ENCODE measurements around the gene CABP7.

Gene CABP7

DNA sequence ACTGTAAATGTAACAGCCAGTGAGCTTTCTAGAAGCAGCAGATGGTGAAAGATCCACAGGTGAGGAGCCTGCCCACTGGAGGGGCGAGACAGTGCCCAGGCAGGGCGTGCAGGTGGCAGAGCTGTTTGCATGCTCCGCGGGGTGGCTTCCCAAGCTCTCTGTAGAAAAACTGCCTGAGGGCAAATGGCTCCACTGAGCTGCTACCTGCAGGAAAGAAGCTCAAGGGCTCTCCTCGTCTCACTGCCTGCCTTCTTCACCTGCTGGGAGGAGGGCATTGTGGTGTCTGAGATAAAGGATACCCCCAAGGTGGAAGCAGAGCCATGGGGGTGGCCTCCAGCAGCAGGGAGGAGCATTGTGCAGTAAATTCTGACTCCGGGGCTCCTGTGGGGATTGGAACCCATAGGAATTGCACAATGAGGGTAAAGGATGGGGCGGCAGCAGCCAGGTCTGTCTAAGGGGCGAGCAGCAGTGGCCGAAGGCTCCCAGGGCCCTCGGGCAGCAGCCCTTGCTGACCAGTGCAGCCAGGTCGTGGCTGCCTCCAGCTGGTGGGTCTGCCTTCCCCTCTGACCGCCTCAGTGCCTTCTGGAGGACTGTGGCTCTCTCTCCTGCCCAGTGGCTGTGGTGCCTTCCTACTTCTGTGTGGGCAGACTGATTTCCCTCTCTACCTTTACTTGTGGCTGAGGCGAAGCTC is 28.0 kb upstream of the CABP7 start:
- H3K9me3 ChIP-seq (ENCODE audit: control insufficient read depth in 1 of 2, low read length in 2 of 2): no peaks in the 10 kb centered on the region
- H3K4me1 ChIP-seq (ENCODE audit: control insufficient read depth in 1 of 2, insufficient read depth in 2 of 2, low read length in 2 of 2): no peaks in the 10 kb centered on the region
- no peaks in the 10 kb centered on the region for H3K27me3 ChIP-seq (ENCODE audit: control insufficient read depth in 1 of 2, insufficient read depth in 2 of 2, low read length in 2 of 2)
- no peak overlapping the region for H3K27ac ChIP-seq (ENCODE audit: low read depth, low read length)
- no peak overlapping the region for H3K4me3 ChIP-seq (ENCODE audit: low read depth in 1 of 2, low read length in 2 of 2)
- no peak overlapping the region for H3K9ac ChIP-seq (ENCODE audit: low read depth in 1 of 2, low read length in 2 of 2)
- peaks cover 3 to 37% of the 10 kb centered on the region in 2 donors for H3K36me3 ChIP-seq (ENCODE audit: control insufficient read depth in 1 of 2, insufficient read depth in 2 of 2, low read length in 2 of 2)

DNA sequence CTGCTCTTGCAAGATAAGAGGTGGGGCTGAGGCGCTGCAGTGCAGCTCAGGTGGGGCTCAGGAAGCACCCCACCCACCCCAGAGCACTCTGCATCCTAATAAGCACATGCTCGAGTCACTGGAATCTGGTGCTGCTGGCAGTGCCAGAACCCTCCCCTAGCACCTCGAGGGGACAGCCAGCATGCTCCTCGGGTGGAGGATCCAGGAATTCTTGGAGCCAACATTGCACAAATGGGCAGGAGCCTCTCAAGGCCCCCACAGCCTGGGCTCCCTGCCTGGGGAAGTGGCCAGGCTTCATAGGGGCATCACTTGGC is 27.5 kb upstream of the CABP7 start:
- Histone ChIP-seq H3K4me3 (ENCODE audit: low read depth in 1 of 2, low read length in 2 of 2) (no peak overlapping the region), H3K36me3 (ENCODE audit: control insufficient read depth in 1 of 2, insufficient read depth in 2 of 2, low read length in 2 of 2) (peaks cover 3 to 36% of the 10 kb centered on the region in 2 donors), H3K27ac (ENCODE audit: low read depth, low read length) (no peak overlapping the region), H3K9ac (ENCODE audit: low read depth in 1 of 2, low read length in 2 of 2) (no peak overlapping the region), H3K27me3 (ENCODE audit: control insufficient read depth in 1 of 2, insufficient read depth in 2 of 2, low read length in 2 of 2) (no peaks in the 10 kb centered on the region), H3K9me3 (ENCODE audit: control insufficient read depth in 1 of 2, low read length in 2 of 2) (no peaks in the 10 kb centered on the region), H3K4me1 (ENCODE audit: control insufficient read depth in 1 of 2, insufficient read depth in 2 of 2, low read length in 2 of 2) (no peaks in the 10 kb centered on the region)

DNA sequence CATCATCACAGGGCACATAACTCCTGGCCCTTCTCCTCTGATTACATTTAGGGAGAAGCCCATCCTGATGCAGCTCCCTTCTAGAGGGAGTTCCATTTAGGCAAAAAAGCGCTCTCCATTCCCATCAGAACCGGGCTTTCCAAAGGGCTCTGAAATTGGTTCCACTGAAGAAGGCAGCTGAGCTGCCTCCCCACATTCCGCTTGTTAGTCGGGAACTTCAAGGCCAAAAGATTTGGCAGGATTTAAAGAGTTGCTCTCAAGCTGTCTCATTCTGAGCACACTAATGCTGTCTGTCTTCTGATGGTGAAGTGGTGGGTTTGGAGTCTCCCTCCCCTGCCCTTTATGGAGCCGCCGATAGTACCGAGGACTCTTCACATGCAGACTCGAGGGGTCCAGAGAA is 26.6 kb upstream of the CABP7 start:
- Histone ChIP-seq H3K4me1 (ENCODE audit: control insufficient read depth in 1 of 2, insufficient read depth in 2 of 2, low read length in 2 of 2) (no peaks in the 10 kb centered on the region), H3K27ac (ENCODE audit: low read depth, low read length) (no peak overlapping the region), H3K27me3 (ENCODE audit: control insufficient read depth in 1 of 2, insufficient read depth in 2 of 2, low read length in 2 of 2) (no peaks in the 10 kb centered on the region), H3K36me3 (ENCODE audit: control insufficient read depth in 1 of 2, insufficient read depth in 2 of 2, low read length in 2 of 2) (peaks cover 3 to 32% of the 10 kb centered on the region in 2 donors), H3K9me3 (ENCODE audit: control insufficient read depth in 1 of 2, low read length in 2 of 2) (no peaks in the 10 kb centered on the region), H3K4me3 (ENCODE audit: low read depth in 1 of 2, low read length in 2 of 2) (no peak overlapping the region), H3K9ac (ENCODE audit: low read depth in 1 of 2, low read length in 2 of 2) (no peak overlapping the region)

DNA sequence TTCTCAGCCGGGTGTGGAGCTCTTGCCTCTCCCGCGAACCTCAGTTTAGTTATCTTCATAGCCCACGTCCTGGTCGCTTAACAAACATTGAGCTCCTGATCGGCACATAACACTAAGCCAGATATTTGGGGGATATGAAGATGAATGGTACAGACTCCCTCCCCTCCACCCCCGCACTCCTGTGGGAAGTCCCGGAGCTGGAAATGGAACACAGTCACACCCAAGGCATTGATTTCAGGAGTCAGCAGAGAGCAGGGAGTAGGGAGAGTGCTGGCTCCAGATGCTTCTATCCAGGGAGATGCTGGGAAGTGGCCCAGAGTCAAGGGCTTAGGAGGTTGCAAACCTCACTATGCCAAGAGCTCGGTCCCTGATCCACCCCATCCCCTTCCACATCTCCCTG is 26.1 kb upstream of the CABP7 start:
- Histone ChIP-seq H3K27me3 (ENCODE audit: control insufficient read depth in 1 of 2, insufficient read depth in 2 of 2, low read length in 2 of 2) (no peaks in the 10 kb centered on the region), H3K9me3 (ENCODE audit: control insufficient read depth in 1 of 2, low read length in 2 of 2) (no peaks in the 10 kb centered on the region), H3K27ac (ENCODE audit: low read depth, low read length) (no peak overlapping the region), H3K36me3 (ENCODE audit: control insufficient read depth in 1 of 2, insufficient read depth in 2 of 2, low read length in 2 of 2) (peaks cover 3 to 27% of the 10 kb centered on the region in 2 donors), H3K9ac (ENCODE audit: low read depth in 1 of 2, low read length in 2 of 2) (no peak overlapping the region), H3K4me3 (ENCODE audit: low read depth in 1 of 2, low read length in 2 of 2) (no peak overlapping the region), H3K4me1 (ENCODE audit: control insufficient read depth in 1 of 2, insufficient read depth in 2 of 2, low read length in 2 of 2) (no peaks in the 10 kb centered on the region)

DNA sequence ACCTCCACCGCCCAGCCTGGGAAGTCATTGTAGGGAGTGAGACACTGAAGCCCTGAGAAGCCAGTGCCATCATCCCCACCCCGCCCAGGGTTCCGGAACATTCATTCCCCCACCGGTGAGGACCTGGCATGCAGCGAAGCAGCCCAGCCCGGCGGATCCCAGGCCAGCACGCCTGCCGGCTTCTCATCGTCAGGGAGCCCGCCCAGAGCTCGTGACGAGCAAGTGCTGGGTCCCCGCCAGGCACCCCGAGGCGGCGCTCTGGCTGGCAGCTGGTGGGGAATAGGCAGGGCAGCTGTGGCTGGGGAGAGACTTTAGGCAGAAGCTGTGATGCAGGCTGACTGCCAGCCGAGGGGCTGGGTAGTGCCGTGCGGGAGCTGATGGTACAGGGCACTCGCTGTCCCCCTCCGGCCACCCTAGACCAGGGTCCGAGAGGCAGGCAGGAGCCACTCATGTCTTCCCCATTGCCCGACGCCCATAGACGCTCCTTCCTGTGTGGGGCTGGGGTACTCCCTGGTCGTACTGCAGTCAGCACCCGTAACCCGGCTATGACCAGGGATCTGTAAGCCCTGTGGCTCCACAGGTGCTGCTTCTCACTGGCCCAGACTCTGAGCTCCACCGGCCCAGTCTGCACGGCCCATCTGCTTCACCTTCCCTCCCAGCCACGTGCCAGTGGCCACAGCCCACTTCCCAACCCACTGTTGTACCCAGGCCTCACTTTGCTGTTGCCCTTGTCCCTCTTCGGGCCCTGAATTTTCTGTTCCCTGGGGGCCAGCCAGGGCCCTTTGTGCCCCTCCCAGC is 24.5 kb upstream of the CABP7 start:
- no peaks in the 10 kb centered on the region for H3K9me3 ChIP-seq (ENCODE audit: control insufficient read depth in 1 of 2, low read length in 2 of 2)
- peaks cover 3 to 27% of the 10 kb centered on the region in 2 donors for H3K36me3 ChIP-seq (ENCODE audit: control insufficient read depth in 1 of 2, insufficient read depth in 2 of 2, low read length in 2 of 2)
- no peaks in the 10 kb centered on the region for H3K4me1 ChIP-seq (ENCODE audit: control insufficient read depth in 1 of 2, insufficient read depth in 2 of 2, low read length in 2 of 2)
- H3K9ac ChIP-seq (ENCODE audit: low read depth in 1 of 2, low read length in 2 of 2): no peak overlapping the region
- H3K27ac ChIP-seq (ENCODE audit: low read depth, low read length): no peak overlapping the region
- H3K4me3 ChIP-seq (ENCODE audit: low read depth in 1 of 2, low read length in 2 of 2): no peak overlapping the region
- H3K27me3 ChIP-seq (ENCODE audit: control insufficient read depth in 1 of 2, insufficient read depth in 2 of 2, low read length in 2 of 2): no peaks in the 10 kb centered on the region

DNA sequence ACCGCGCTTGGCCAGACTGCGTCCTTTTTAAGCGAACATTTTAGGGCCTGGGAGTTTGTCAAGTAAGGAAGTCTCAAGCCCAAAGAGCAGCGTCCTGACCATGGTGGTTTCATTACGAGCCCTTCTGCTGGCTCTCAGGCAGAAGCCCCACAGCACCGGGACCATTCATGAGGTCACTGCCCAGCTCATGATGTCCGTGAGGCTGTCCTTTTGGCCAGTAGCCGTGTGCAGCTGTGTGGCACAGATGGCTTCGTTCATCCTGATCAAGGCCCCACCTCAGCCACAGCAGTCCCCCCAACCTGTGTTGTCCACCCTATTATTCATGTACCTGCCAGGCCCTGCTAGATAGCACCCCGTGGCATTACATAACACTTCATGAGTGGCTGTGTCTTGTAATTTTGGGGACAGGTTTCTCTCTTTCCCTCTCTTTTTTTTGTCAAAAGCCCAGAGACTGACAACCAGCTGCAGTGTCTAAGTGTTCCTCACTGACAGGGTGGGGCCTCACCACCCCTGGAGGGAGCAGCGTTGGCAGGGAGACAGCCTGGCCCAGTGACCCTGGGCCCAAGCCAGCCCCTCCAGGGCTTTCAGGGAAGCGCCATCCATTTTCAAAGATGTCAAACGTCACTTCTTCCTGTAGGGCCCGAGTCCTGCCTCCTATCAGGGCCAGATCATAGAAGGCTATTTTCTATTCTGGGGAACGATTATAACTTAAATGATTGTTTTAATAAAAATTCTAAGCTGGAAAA is 21.8 kb upstream of the CABP7 start:
- Histone ChIP-seq H3K36me3 (ENCODE audit: control insufficient read depth in 1 of 2, insufficient read depth in 2 of 2, low read length in 2 of 2) (peaks cover 0 to 20% of the 10 kb centered on the region in 2 donors), H3K4me1 (ENCODE audit: control insufficient read depth in 1 of 2, insufficient read depth in 2 of 2, low read length in 2 of 2) (peaks cover 18% of the 10 kb centered on the region in 2 donors), H3K27ac (ENCODE audit: low read depth, low read length) (no peak overlapping the region), H3K9ac (ENCODE audit: low read depth in 1 of 2, low read length in 2 of 2) (no peak overlapping the region), H3K4me3 (ENCODE audit: low read depth in 1 of 2, low read length in 2 of 2) (no peak overlapping the region), H3K9me3 (ENCODE audit: control insufficient read depth in 1 of 2, low read length in 2 of 2) (no peaks in the 10 kb centered on the region), H3K27me3 (ENCODE audit: control insufficient read depth in 1 of 2, insufficient read depth in 2 of 2, low read length in 2 of 2) (peaks cover 3 to 12% of the 10 kb centered on the region in 2 donors)

DNA sequence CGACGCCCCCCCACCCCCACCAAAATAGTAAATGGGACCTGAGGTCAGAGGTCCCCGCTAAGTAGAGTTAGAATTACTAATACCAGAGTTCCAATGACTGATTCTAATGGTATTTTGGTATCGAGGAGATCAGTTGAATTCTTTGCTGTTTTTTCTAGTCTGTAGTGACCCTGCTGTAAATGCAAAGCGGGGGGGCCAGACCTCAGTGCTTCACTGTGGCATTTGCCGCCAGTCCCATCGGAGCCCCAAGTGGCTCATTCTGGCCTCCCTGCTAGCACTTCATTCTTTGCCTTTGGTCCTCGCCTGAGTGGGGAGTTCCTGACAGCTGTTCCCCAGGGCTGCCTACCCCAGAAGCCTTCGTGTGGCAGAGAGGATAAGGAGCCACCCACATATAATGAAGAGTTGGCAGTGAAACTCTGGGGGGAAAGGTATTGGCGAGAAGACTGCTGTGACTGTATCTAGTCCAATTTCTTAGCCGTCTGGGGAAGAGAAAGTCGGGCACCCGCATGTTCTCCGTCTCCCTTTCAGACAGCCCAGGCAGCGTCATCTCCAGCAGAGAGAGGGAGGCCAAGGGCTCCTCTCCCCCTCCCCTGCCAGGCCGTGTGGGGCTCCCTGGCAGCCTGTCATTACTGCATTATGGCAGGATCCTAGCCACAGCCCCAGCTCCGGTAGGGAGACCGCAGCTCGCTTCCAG is 19.4 kb upstream of the CABP7 start:
- H3K36me3 ChIP-seq (ENCODE audit: control insufficient read depth in 1 of 2, insufficient read depth in 2 of 2, low read length in 2 of 2): peaks cover 0 to 8% of the 10 kb centered on the region in 2 donors
- H3K9me3 ChIP-seq (ENCODE audit: control insufficient read depth in 1 of 2, low read length in 2 of 2): no peaks in the 10 kb centered on the region
- peaks cover 3 to 12% of the 10 kb centered on the region in 2 donors for H3K27me3 ChIP-seq (ENCODE audit: control insufficient read depth in 1 of 2, insufficient read depth in 2 of 2, low read length in 2 of 2)
- H3K27ac ChIP-seq (ENCODE audit: low read depth, low read length): no peak overlapping the region
- H3K4me3 ChIP-seq (ENCODE audit: low read depth in 1 of 2, low read length in 2 of 2): no peak overlapping the region
- H3K9ac ChIP-seq (ENCODE audit: low read depth in 1 of 2, low read length in 2 of 2): no peak overlapping the region
- peaks cover 26 to 27% of the 10 kb centered on the region in 2 donors for H3K4me1 ChIP-seq (ENCODE audit: control insufficient read depth in 1 of 2, insufficient read depth in 2 of 2, low read length in 2 of 2)

DNA sequence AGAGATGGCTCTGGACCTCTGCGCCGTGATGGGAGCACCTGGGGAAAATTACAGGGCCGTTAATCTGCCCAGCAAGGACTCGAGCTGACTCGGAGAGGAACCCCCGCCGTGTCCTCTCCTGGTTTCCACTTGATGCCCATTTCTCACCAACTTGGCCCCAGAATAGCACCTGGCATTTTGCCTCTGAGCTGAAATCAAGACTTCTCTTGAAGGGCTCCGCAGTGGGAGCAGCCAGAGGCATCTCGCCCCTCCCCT is 19.0 kb upstream of the CABP7 start:
- peaks cover 26 to 28% of the 10 kb centered on the region in 2 donors for H3K4me1 ChIP-seq (ENCODE audit: control insufficient read depth in 1 of 2, insufficient read depth in 2 of 2, low read length in 2 of 2)
- no peak overlapping the region for H3K4me3 ChIP-seq (ENCODE audit: low read depth in 1 of 2, low read length in 2 of 2)
- no peaks in the 10 kb centered on the region for H3K9me3 ChIP-seq (ENCODE audit: control insufficient read depth in 1 of 2, low read length in 2 of 2)
- H3K9ac ChIP-seq (ENCODE audit: low read depth in 1 of 2, low read length in 2 of 2): no peak overlapping the region
- H3K27me3 ChIP-seq (ENCODE audit: control insufficient read depth in 1 of 2, insufficient read depth in 2 of 2, low read length in 2 of 2): peaks cover 3 to 12% of the 10 kb centered on the region in 2 donors
- H3K36me3 ChIP-seq (ENCODE audit: control insufficient read depth in 1 of 2, insufficient read depth in 2 of 2, low read length in 2 of 2): peaks cover 0 to 3% of the 10 kb centered on the region in 2 donors
- no peak overlapping the region for H3K27ac ChIP-seq (ENCODE audit: low read depth, low read length)

DNA sequence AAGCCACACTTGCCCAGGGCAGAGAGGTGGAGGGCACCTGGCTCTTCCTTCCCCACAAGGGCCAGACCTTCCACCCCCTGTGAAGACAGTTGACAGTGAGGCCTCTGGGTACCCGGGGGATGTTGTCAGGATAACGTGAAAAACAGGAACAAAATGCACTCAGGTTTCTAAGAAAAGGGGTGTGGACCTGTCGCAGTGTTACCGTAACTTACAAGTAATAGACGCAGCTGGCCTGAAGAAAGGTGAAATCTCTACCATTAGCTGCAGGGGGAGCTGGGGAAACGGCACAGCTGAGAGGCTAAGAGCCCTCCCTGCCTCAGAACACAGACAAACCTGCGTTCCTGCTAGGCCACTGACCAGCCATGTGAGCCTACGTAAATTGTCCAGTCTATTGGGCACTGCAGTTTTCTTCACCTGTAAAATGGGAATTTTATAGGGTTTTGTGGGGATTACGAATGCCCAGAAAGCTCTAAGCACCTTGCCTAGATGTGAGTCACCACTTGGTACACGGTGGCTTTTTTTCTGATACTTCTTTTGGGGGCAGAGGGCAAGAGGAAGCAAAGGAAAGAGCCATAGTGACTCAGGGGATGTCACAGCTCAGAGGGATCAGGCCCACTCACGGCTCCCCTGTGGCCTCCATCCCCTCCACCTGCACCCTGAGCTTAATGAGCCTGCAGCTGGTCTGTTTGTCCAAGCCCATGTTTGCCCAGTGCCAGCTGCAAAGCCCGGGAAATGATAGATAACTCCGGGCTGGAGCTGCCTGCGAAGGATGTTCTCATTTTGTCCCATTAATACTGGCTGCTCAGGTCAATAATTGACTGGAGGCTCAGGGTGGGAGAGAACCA is 18.4 kb upstream of the CABP7 start:
- no peak overlapping the region for H3K9ac ChIP-seq (ENCODE audit: low read depth in 1 of 2, low read length in 2 of 2)
- H3K4me1 ChIP-seq (ENCODE audit: control insufficient read depth in 1 of 2, insufficient read depth in 2 of 2, low read length in 2 of 2): peaks cover 26 to 28% of the 10 kb centered on the region in 2 donors
- H3K9me3 ChIP-seq (ENCODE audit: control insufficient read depth in 1 of 2, low read length in 2 of 2): no peaks in the 10 kb centered on the region
- no peak overlapping the region for H3K4me3 ChIP-seq (ENCODE audit: low read depth in 1 of 2, low read length in 2 of 2)
- H3K36me3 ChIP-seq (ENCODE audit: control insufficient read depth in 1 of 2, insufficient read depth in 2 of 2, low read length in 2 of 2): peaks cover 0 to 3% of the 10 kb centered on the region in 2 donors
- H3K27me3 ChIP-seq (ENCODE audit: control insufficient read depth in 1 of 2, insufficient read depth in 2 of 2, low read length in 2 of 2): peaks cover 3 to 12% of the 10 kb centered on the region in 2 donors
- no peak overlapping the region for H3K27ac ChIP-seq (ENCODE audit: low read depth, low read length)

All from duodenal mucosa (tissue), 2 donors.